Activated naive CD4-positive, alpha-beta T cell treated with anti-CD3 and anti-CD28 coated beads, Interleukin-2, amount 10 ng/mL, durations not matched to agents 7 days and 5 days (primary cell): ENCODE data around the gene NR6A1.
"Not testable (repeated sequence)": the region's sequence is repeated elsewhere in the genome, so short reads cannot be mapped to it uniquely, and the experiment has no call there.

ENCODE experiments used
- CTCF ChIA-PET: fragments of 350-600 bp; sonication (Branson Sonifier 250); formaldehyde crosslinking; loops from one replicate; lab custom pipeline; 2021; ENCODE audit warnings: antibody characterized with exemption; lab: Charles Lee
- DNase-seq: peaks from one replicate; pipeline ENCODE4 v3.0.0-alpha.2; 2020
- H3K27ac Mint-ChIP-seq: one replicate; pipeline ENCODE4 v1.8.0; 2021; ENCODE audit warnings: mild to moderate bottlenecking, moderate library complexity, mixed read lengths
- H3K27me3 Mint-ChIP-seq: one replicate; pipeline ENCODE4 v1.8.0; 2021; ENCODE audit warnings: mild to moderate bottlenecking, mixed read lengths
- H3K36me3 Mint-ChIP-seq: one replicate; pipeline ENCODE4 v1.8.0; 2021; ENCODE audit warnings: mixed read lengths
- H3K4me1 Mint-ChIP-seq: one replicate; pipeline ENCODE4 v1.8.0; 2021; ENCODE audit warnings: mixed read lengths
- H3K4me3 Mint-ChIP-seq: one replicate; pipeline ENCODE4 v1.8.0; 2021; ENCODE audit warnings: mild to moderate bottlenecking, moderate library complexity, mixed read lengths
- H3K9me3 Mint-ChIP-seq: one replicate; pipeline ENCODE4 v1.8.0; 2021; ENCODE audit warnings: mixed read lengths

NR6A1 gene

DNA sequence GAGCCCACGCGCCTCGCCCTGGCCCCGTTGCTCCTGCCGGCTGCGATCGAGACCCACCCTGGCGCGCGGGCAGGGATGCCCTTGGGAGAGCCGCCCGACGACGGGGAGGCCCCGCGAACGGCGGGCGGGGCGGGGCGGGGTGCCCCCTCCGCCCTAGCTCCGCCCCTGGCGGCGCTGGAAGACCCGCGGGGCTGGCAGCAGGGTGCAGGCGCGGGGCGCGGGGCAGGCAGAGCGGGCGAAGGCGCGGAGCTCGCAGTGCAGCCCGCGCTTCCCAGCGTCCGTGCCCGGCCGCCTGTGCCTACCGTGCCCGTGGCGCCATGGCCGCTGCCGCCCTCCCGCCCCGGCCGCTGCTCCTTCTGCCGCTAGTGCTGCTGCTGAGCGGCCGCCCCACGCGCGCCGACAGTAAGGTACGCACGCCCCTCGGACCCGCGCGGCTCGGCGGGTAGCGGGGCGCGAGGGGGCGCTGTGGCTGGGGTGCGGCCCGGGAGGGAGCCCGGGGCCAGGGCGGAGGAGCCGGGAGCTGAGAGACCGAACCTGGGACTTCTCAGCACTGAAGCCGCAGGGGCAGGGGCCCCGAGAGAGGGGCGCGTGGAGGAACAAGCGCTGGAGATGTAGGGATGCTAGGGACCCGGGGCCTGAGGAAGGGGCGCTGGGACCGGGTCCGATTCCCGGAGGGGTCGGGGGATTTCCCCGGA is 6.0 kb upstream of the NR6A1 start, which contains the start of gene OLFML2A:
OLFML2A (plus strand) TSS at position 180 of the 695 bp plus-strand sequence; CDS start at position 318, 138 bp downstream.
- H3K4me3 Mint-ChIP-seq, result peak within 1 kb of the TSS; percentile 61
- no peaks in the 10 kb centered on the region for H3K9me3 Mint-ChIP-seq
- DNase-seq, result peak; percentile 32
- CTCF ChIA-PET, result interaction anchor here (0.6 to 15.4 kb wide), 3 partner anchors 12 to 75 kb away, joined by 3 to 332 read pairs (median 4); partner anchors contain the start of gene WDR38
- no peak within 1 kb of the TSS for H3K27ac Mint-ChIP-seq
- H3K27me3 Mint-ChIP-seq, result peaks cover 86% of the 10 kb centered on the region
- peaks cover 33% of the 10 kb centered on the region for H3K4me1 Mint-ChIP-seq
- no peaks in the 10 kb centered on the region for H3K36me3 Mint-ChIP-seq

GRCh38 chr9:124776618-124776953 is 5.5 kb upstream of the NR6A1 start:
- no peaks in the 10 kb centered on the region for H3K9me3 Mint-ChIP-seq
- DNase-seq, result no peak
- peaks cover 91% of the 10 kb centered on the region for H3K27me3 Mint-ChIP-seq
- peaks cover 37% of the 10 kb centered on the region for H3K4me1 Mint-ChIP-seq
- no peaks in the 10 kb centered on the region for H3K36me3 Mint-ChIP-seq
- H3K4me3 Mint-ChIP-seq, result peak overlapping the region; percentile 61
- no peak overlapping the region for H3K27ac Mint-ChIP-seq
- CTCF ChIA-PET, result interaction anchor here (0.6 to 15.4 kb wide), 5 partner anchors 11 to 76 kb away, joined by 3 to 332 read pairs (median 3); partner anchors contain the start of gene WDR38

DNA sequence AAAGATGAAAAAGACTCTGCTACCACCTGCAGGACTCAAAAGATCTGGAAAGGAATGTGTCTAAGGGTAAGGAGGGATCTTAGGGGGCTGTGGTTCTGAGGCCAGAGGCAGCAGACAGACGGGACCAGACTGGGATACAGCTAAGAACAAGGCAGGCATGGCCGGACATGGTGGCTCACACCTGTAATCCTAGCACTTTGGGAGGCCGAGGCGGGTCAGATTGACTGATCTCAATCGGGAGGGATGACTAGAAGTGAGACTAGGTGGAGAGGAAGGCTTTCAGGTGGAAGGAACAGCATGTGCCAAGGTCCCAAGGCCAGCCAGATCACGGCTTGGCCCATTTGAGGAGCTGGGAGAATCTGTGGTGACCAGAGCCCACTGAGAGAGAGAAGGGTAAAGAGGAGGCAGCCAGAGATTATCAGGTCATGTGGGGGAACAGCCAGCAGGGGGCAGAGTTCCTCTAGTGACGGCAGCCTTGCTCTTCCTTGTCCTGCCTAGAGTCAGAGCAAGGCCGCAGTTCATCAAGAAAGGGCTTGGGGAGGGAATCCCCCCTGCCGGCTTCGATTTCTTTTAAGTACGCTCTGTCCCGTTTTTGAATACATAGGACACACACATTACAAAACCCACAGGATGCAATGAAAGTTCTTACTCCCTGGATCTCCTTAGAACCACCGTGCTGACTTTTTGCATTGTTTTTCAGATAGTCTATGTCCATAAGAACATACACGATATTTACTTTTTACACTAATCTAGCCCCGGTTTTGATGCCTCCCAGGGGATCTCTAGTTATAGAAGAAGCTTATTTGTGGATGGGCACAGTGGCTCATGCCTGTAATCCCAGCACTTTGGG is 3.2 kb upstream of the NR6A1 start:
- Mint-ChIP-seq H3K27ac (no peak overlapping the region), H3K27me3 (peaks cover 92% of the 10 kb centered on the region), H3K4me1 (peaks cover 51% of the 10 kb centered on the region), H3K9me3 (no peaks in the 10 kb centered on the region), H3K36me3 (no peaks in the 10 kb centered on the region), H3K4me3 (peak overlapping the region; percentile 5)
- DNase-seq, result peak; percentile 89
- CTCF ChIA-PET, result interaction anchor here (0.6 to 15.4 kb wide), 17 partner anchors 8 to 603 kb away, joined by 3 to 332 read pairs (median 3); partner anchors contain the start of gene WDR38

DNA sequence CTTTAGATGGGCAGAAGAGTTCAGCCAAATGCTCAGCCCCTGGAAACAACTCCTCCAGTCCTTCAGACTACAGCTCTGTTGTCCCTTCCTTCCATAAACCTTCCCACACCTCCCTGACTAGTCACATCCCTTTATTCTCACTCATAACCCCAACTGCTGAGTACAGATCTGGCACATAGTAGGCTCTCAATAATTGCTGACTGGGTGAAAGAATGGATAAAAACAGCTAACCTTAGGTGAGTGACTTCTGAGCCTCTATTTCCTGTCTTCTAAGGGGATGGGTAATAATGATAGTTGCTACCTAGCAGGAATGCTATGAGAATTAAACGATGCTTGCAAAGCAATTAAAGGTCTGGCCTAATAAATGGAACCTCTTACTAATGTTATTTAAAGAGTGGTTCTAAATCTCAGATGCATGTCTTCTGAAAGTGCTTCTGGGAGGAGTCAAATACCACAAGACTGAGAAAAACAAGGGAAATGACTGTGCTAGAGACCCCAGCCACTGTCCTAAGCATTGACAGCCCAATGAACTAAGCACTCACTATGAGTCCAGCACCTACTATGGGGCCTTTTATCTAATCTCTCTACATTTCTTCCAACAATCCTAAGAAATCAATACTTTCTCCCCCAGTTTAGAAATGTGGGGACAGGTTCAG is 2.5 kb upstream of the NR6A1 start:
- Mint-ChIP-seq H3K9me3 (no peaks in the 10 kb centered on the region), H3K4me1 (peaks cover 58% of the 10 kb centered on the region), H3K4me3 (no peak overlapping the region), H3K36me3 (no peaks in the 10 kb centered on the region), H3K27me3 (peaks cover 92% of the 10 kb centered on the region), H3K27ac (no peak overlapping the region)
- no peak for DNase-seq
- CTCF ChIA-PET, result interaction anchor here (0.8 to 15.4 kb wide), 10 partner anchors 9 to 598 kb away, joined by 3 to 332 read pairs (median 4); partner anchors contain the start of gene WDR38

DNA sequence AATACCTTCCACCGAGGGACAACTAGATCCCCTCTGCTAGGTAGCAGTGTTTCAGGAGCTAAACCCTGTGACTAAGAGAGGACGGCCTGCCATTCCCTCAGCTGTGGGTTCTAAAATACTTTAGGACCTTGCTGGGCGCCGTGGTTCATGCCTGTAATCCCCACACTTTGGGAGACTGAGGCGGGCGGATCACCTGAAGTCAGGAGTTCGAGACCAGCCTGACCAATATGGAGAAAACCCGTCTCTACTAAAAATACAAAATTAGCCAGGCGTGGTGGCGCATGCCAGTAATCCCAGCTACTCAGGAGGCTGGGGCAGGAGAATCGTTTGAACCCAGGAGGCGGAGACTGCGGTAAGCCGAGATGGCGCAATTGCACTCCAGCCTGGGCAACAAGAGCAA is 1.8 kb upstream of the NR6A1 start:
- H3K27me3 Mint-ChIP-seq, result peaks cover 90% of the 10 kb centered on the region
- not testable (repeated sequence) for H3K9me3 Mint-ChIP-seq, H3K36me3 Mint-ChIP-seq, H3K27ac Mint-ChIP-seq, DNase-seq
- H3K4me3 Mint-ChIP-seq, result peak overlapping the region; percentile 81
- peaks cover 58% of the 10 kb centered on the region for H3K4me1 Mint-ChIP-seq
- CTCF ChIA-PET, result interaction anchor here (0.7 to 15.4 kb wide), 14 partner anchors 11 to 599 kb away, joined by 3 to 332 read pairs (median 3); partner anchors contain the start of gene WDR38

DNA sequence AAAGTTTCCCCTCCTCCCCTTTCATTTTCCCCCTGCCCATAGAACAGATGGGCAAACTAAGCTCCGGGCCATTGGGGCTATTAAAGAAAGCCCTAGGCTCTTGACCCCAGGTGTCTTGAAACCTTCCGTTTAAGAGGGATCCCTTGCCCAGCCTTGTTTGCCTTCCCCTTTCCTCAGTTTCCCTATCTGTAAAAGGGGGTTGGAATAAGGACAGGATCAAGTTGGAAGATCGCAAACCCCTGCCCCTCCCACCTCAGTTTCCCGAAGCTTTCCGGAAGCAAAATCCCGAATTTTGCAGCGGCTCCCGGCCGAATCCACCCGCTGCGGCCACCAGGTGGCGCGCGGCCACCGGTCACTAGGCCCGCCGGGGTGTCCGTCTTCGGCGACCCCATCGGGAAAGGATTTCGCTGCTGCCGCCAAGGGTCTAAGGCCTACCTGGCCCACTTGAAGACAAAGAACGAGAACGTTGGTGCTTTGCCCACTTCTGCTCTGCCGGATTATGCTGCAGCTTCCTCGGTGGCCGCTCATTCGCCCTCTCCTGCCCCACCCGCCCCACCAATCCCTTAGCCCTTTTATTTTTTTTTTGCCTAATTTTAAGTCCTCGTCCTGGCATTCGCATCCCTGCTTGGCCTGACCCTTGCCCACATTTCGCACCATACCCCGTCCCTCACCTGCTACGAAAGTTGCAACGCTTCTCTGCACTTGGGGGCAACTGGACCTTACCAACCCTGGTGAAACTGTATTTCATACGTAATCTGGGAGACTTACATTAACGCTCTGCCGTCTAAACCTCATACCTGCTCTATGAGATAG is 962 bp upstream of the NR6A1 start:
- Mint-ChIP-seq H3K9me3 (no peaks in the 10 kb centered on the region), H3K27me3 (peaks cover 90% of the 10 kb centered on the region), H3K4me3 (peak overlapping the region; percentile 81), H3K4me1 (peaks cover 58% of the 10 kb centered on the region), H3K36me3 (no peaks in the 10 kb centered on the region), H3K27ac (no peak overlapping the region)
- peak; percentile 49 for DNase-seq
- CTCF ChIA-PET, result interaction anchor here (0.7 to 15.4 kb wide), 20 partner anchors 10 to 601 kb away, joined by 3 to 332 read pairs (median 3); partner anchors contain the start of genes SCAI and WDR38

- DNase-seq, result peak; percentile 43
- Mint-ChIP-seq H3K9me3 (no peaks in the 10 kb centered on the region), H3K27me3 (peaks cover 91% of the 10 kb centered on the region), H3K36me3 (no peaks in the 10 kb centered on the region), H3K27ac (no peak overlapping the region), H3K4me3 (peak overlapping the region; percentile 70), H3K4me1 (peaks cover 47% of the 10 kb centered on the region)
- CTCF ChIA-PET, result interaction anchor here (0.7 to 15.4 kb wide), 3 partner anchors 82 to 603 kb away, joined by 3 to 332 read pairs (median 3); partner anchors contain the start of gene WDR38
Observed at GRCh38 chr9:124770359-124771020, 621 bp downstream of the NR6A1 start.

- CTCF ChIA-PET, result interaction anchor here (0.5 to 15.4 kb wide), 3 partner anchors 82 to 158 kb away, joined by 3 to 332 read pairs (median 3); partner anchors contain the start of gene WDR38
- H3K27ac Mint-ChIP-seq, result no peak overlapping the region
- no peaks in the 10 kb centered on the region for H3K9me3 Mint-ChIP-seq
- no peaks in the 10 kb centered on the region for H3K36me3 Mint-ChIP-seq
- DNase-seq, result peak; percentile 40
- peaks cover 47% of the 10 kb centered on the region for H3K4me1 Mint-ChIP-seq
- H3K27me3 Mint-ChIP-seq, result peaks cover 91% of the 10 kb centered on the region
- peak overlapping the region; percentile 70 for H3K4me3 Mint-ChIP-seq
Observed at GRCh38 chr9:124769549-124770358, 1.4 kb downstream of the NR6A1 start.

- Mint-ChIP-seq H3K27me3 (peaks cover 88% of the 10 kb centered on the region), H3K27ac (no peak overlapping the region), H3K9me3 (no peaks in the 10 kb centered on the region), H3K36me3 (no peaks in the 10 kb centered on the region), H3K4me3 (no peak overlapping the region), H3K4me1 (peaks cover 39% of the 10 kb centered on the region)
- CTCF ChIA-PET, result interaction anchor here (0.6 to 15.4 kb wide), 5 partner anchors 55 to 164 kb away, joined by 3 to 332 read pairs (median 3); partner anchors contain the start of gene WDR38
- DNase-seq, result no peak
Observed at GRCh38 chr9:124768750-124769548, 2.2 kb downstream of the NR6A1 start.

DNA sequence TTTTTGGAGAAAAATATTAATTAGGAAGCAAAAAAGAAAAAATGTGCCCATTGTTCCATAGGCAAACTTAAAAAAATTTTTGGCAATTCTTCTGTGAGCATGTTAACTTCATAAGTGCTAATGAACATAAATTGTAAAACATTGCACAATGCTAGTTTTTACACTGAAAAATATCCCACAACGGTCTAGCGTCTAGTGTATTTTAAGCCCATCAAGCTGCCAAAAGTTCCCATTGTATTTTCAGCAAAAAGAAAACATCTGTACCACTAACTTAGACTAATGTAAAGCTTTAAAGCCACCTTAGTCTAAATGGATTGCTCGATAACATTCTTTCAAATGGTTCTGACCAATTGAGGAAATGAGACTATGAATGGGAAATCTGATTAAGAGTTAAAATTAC is 2.8 kb downstream of the NR6A1 start:
- DNase-seq, result no peak
- peaks cover 91% of the 10 kb centered on the region for H3K27me3 Mint-ChIP-seq
- CTCF ChIA-PET, result interaction anchor here (0.7 to 15.4 kb wide), 3 partner anchors 84 to 165 kb away, joined by 3 to 332 read pairs (median 4); partner anchors contain the start of gene WDR38
- no peak overlapping the region for H3K4me3 Mint-ChIP-seq
- no peak overlapping the region for H3K27ac Mint-ChIP-seq
- peaks cover 33% of the 10 kb centered on the region for H3K4me1 Mint-ChIP-seq
- no peaks in the 10 kb centered on the region for H3K9me3 Mint-ChIP-seq
- H3K36me3 Mint-ChIP-seq, result no peaks in the 10 kb centered on the region

- Mint-ChIP-seq H3K27me3 (peaks cover 89% of the 10 kb centered on the region), H3K4me1 (peaks cover 32% of the 10 kb centered on the region), H3K36me3 (no peaks in the 10 kb centered on the region), H3K9me3 (no peaks in the 10 kb centered on the region), H3K4me3 (no peak overlapping the region), H3K27ac (no peak overlapping the region)
- no peak for DNase-seq
- CTCF ChIA-PET, result interaction anchor here (15.4 kb wide), 1 partner anchor 84 kb away, joined by 332 read pairs; the partner anchor contains the start of gene WDR38
Observed at GRCh38 chr9:124767821-124768220, 3.3 kb downstream of the NR6A1 start.
